GM12864 (cell line): ENCODE measurements around the gene PCDHGA11.
A peak's percentile ranks its signal among the peaks of the same experiment; 100 is the strongest.
"Not testable (repeated sequence)": the region's sequence is repeated elsewhere in the genome, so short reads cannot be mapped to it uniquely, and the experiment has no call there.

Experiments used
- DNase-seq: peaks from one replicate; pipeline ENCODE4 v3.0.0-alpha.2; 2011; ENCODE audit warnings: low read depth
- H3K4me3 ChIP-seq: 2 replicates; pipeline ENCODE4 v1.5.1; 2011; ENCODE audit warnings: mild to moderate bottlenecking, low read depth, low read length, control low read depth
- CTCF ChIP-seq: IDR thresholded peaks from 2 replicates; pipeline ENCODE4 v1.5.1; 2011; ENCODE audit warnings: low read depth, mild to moderate bottlenecking, moderate library complexity, low read length, control low read depth, inconsistent platforms; ENCODE audit errors: missing control alignments

Gene PCDHGA11

GRCh38 chr5:141417494-141418172 lies 3.2 kb upstream of the PCDHGA11 start, which contains the start of gene PCDHGB7:
Gene PCDHGB7 (plus strand): TSS chr5:141417677. CDS start chr5:141417860, 183 bp downstream.
- peak; percentile 78 for TF ChIP-seq CTCF
- DNase-seq = not testable (repeated sequence)
- H3K4me3 ChIP-seq = peak within 1 kb of the TSS; percentile 52

- no peak for DNase-seq
- no peak for TF ChIP-seq CTCF
- no peak overlapping the region for H3K4me3 ChIP-seq
These were observed 1.6 kb upstream of the PCDHGA11 start for GRCh38 chr5:141419074-141419880.

GRCh38 chr5:141421489-141421855 lies 621 bp downstream of the PCDHGA11 start:
- DNase-seq = no peak
- peak overlapping the region; percentile 70 for H3K4me3 ChIP-seq
- no peak for TF ChIP-seq CTCF

GRCh38 chr5:141422742-141423291 lies 2.0 kb downstream of the PCDHGA11 start:
- DNase-seq = no peak
- no peak for TF ChIP-seq CTCF
- no peak overlapping the region for H3K4me3 ChIP-seq

- no peak overlapping the region for H3K4me3 ChIP-seq
- no peak for TF ChIP-seq CTCF
- no peak for DNase-seq
These were observed 7.1 kb downstream of the PCDHGA11 start for GRCh38 chr5:141427783-141428426.

GRCh38 chr5:141430332-141431113 lies 9.7 kb downstream of the PCDHGA11 start, which contains the start of gene PCDHGA12:
Gene PCDHGA12 (plus strand): TSS chr5:141430507. CDS start chr5:141430760, 253 bp downstream.
- peak; percentile 72 for DNase-seq
- peak within 1 kb of the TSS; percentile 64 for H3K4me3 ChIP-seq

More at GRCh38 chr5:141430332-141431113, 9.7 kb downstream of the PCDHGA11 start, which contains the start of gene PCDHGA12:
- peak; percentile 76 for TF ChIP-seq CTCF
